ENCODE measurements around the gene NOXRED1.
A peak's percentile ranks its signal among the peaks of the same experiment; 100 is the strongest.
"Not testable (repeated sequence)": the region's sequence is repeated elsewhere in the genome, so short reads cannot be mapped to it uniquely, and the experiment has no call there.

The NOXRED1 gene

DNA sequence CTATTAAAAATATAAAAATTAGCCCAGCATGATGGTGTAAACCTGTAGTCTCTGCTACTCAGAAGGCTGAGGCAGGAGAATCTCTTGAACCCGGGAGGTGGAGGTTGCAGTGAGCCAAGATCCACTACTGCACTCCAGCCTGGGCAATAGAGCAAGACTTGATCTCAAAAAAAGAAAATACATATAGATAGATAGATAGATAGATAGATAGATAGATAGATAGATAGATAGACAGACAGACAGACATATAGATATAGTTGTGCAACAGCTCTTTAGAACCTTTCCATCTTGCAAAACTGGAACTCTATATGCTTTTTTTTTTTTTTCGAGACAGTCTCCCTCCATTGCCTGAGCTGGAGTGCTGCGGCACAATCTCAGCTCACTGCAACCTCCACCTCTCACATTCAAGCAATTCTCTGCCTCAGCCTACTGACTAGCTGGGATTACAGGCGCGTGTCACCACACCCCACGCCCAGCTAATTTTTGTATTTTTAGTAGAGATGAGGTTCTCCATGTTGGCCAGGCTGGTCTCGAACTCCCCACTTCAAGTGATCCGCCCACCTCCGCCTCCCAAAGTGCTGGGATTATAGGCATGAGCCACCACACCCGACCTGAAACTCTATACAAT is 7.8 kb downstream of the NOXRED1 start:
- H3K4me3 ChIP-seq, H3K27ac ChIP-seq: not testable (repeated sequence)

DNA sequence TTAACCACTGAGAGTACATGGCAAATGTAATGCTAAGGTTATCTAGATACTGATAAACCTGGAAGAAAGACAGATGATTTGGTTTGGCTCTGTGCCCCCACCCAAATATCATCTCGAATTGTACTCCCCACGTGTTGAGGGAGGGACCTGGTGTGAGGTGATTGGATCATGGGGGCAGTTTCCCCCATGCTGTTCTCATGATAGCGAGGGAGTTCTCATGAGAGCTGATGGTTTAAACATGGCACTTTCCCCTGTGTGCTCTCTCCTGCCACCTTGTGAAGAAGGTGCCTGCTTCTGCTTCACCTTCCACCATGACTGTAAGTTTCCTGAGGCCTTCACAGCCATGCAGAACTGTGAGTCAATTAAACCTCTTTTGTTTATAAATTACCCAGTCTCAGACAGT is 14.2 kb downstream of the NOXRED1 start:
- Histone ChIP-seq H3K4me3 (no peak overlapping the region), H3K27ac (no peak overlapping the region)

DNA sequence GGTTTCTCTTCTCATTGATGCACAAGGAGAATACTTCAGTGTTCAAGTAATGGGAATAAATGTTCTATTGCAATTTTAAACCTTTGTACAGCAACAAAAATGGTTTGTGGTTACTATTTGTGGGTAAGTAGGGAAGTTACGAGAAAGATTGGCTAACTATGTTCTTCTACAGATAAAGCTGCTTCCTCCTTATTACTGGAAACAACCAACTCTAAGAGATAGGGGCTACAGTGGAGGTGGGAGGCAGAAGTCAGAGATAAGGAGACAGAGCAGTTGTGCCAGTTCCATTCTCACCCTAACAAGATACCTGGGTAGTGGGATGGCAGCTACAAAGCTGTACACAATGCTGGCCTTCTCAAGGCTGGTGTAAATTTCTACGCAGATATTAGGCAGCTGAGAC is 16.2 kb downstream of the NOXRED1 start:
- H3K4me3 ChIP-seq, result no peak overlapping the region
- peak overlapping the region in 1 of 21 experiments; percentile 27 for H3K27ac ChIP-seq

DNA sequence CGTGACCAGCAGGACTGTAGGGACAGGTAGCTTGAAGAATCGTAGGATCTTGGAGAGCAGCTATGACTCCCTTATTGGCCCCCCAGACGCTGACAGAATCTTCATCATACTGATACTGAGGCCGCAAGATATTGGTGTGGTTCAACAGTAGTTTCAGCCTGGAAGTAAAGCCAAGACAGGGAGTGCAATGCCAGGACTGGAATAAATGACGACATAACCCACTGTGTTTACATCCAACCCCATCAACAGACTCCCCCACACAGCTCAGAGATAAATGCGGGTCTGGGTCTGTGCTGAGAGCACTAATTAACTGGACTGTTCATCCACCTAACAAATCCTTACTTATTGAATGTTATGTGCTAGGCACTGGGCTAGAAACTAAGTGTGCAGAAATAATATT is 16.6 kb downstream of the NOXRED1 start:
- H3K27ac ChIP-seq, result no peak overlapping the region
- H3K4me3 ChIP-seq, result no peak overlapping the region

DNA sequence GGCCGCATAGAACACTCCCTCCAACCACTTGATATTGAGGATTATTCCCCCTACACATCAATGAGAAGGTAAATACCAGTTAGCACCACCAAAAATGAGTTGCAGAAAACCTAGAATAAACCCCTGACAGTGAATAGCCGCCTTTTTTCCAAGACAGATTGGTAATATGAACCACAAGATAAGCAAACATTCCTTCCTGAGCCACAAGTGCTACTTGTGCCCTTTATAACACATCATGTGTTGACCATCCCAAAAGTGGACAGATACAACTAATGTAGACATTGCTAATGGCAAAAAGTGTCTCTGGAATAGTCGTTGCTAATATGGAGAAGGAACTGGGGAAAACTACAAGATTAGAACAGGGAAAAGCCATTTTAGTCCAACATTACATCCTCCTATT is 17.2 kb downstream of the NOXRED1 start:
- H3K27ac ChIP-seq, result no peak overlapping the region
- no peak overlapping the region for H3K4me3 ChIP-seq

DNA sequence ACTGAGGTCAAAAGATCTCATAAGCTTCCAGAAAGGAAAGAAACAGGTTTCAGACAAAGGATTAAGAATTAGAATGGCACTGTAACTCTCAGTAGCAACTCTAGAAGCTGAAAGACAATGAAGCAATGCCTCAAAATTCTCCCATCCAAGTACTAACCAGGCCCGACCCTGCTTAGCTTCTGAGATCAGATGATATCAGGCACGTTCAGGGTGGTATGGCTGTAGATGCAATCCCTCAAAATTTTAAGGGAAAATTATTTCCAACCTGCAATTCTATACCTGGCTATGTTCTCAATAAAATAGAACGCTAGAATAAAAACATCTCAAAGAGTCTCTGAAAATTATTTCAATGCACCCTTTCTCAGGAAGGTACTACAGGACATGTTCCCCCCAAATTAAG is 19.6 kb downstream of the NOXRED1 start:
- H3K27ac ChIP-seq, result no peak overlapping the region
- H3K4me3 ChIP-seq, result no peak overlapping the region

DNA sequence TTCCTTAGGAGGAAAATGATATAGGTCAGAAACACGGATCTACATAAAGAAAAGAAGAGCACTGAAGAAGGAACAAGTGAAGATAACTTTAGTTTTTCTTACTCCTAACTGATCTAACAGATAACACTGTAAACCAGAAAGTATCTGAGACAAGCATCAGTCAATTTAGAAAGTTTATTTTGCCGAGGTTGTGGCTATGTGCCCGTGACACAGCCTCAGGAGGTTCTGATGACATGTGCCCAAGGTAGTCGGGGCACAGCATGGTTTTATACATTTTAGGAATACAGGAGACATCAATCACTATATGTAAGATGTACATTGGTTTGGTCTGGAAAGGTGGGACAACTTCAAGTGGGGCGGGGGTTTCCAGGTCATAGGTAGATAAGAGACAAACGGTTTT is 23.1 kb downstream of the NOXRED1 start:
- Histone ChIP-seq H3K4me3 (no peak overlapping the region), H3K27ac (no peak overlapping the region)

DNA sequence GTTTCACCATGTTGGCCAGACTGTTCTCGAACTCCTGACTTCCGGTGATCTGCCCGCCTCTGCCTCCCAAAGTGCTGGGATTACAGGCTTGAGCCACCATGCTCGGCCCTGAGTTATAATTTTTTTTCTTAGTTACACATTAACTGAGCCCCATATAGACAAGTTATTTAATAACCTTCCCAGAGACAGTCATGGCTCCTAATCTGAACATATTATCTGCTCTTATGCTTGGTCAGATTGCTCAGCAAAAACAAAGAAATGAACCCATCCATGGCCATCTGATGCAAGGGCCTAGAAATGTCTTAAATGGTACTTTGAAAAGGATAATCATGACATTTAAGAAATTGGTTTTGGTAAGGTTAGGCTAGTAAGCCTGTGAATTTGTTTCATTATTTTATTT is 33.1 kb downstream of the NOXRED1 start:
- no peak overlapping the region for H3K27ac ChIP-seq
- no peak overlapping the region for H3K4me3 ChIP-seq

DNA sequence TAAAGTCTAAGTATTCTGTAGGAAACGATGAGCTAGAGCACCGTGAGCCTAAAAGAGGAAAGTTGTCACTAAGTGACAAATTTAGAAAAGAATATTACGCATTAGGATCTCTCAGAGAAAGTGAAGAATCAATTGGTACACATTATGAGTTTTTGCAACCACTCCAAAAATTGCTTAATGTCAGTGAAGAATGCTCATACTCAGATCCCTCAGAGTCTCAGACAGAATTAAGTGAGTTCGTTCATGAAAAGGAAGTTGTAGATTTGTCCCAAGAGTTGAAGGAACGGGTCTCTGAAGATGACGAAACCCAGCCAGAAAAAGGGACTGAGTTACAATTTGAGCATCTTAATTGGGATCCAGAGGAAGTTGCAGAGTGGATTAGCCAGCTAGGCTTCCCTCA is 44.6 kb downstream of the NOXRED1 start:
- Histone ChIP-seq H3K4me3 (no peak overlapping the region), H3K27ac (no peak overlapping the region)

DNA sequence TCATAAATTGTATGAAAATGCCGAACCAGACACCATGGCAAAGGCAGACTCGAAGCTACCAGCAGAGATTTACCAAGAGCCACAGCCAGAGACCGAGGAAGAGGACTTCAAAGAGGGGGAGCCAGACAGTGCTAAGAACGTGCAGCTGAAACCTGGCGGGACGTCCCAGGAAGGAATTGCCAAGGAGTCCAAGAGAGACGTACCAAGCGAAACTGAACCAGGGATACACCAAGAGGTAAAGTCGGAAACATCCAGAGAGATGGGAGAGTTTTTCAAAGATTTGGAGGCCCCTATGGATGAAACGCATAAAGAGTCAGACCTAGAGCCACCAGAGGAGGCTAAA is 45.9 kb downstream of the NOXRED1 start:
- Histone ChIP-seq H3K4me3 (peak overlapping the region; percentile 67 to 91 (median 79)), H3K27ac (peak overlapping the region in 12 of 21 experiments; percentile 78 to 94 (median 90))

DNA sequence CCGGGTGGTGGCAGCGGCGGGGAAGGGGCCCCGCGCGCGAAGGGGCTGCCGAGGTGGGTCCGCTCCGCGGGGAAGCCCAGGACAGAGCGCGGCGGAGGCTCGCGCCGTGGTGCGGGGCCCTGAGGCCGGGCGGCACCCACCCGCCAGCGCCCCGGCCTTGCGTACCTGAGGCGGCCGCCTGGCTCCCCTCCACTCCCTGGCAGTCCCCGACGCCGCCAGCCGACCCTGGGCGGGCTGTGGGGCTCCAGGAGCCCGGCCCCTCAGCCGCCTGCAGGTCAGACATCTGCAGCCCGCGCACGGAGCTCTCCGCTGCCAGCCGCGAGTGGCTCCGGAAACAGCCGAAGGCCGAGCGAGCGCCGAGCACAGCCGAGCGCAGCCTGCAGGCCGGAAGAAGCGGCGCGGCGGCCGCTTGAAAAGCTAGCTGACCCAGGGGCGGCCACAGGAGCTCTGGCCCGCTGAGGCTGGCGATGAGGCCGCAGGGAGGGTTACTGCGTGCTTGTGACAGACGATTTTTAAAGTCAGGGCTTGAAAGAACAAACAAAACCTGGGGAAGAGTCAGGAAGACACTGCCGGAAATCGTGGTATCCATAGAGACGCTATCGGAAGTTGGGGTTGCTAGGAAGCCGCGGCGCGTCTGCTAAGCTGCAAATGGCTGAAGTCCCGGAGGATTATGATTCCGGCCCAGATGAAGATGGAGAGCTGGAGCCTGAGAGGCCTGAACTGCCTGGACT is 46.4 kb downstream of the NOXRED1 start, which contains the start of the genes SAMD15 and TMED8:
Gene SAMD15 (plus strand): TSS at position 609 of the 731 bp plus-strand sequence. CDS start 40 bp downstream, at position 649.
Gene TMED8 (minus strand): TSS at position 324 of the 731 bp plus-strand sequence. CDS start 41 bp downstream, at position 283.
- H3K27ac ChIP-seq, result peak within 1 kb of the TSS; percentile 42 to 94 (median 84)
- H3K4me3 ChIP-seq, result peak within 1 kb of the TSS; percentile 67 to 91 (median 79)

DNA sequence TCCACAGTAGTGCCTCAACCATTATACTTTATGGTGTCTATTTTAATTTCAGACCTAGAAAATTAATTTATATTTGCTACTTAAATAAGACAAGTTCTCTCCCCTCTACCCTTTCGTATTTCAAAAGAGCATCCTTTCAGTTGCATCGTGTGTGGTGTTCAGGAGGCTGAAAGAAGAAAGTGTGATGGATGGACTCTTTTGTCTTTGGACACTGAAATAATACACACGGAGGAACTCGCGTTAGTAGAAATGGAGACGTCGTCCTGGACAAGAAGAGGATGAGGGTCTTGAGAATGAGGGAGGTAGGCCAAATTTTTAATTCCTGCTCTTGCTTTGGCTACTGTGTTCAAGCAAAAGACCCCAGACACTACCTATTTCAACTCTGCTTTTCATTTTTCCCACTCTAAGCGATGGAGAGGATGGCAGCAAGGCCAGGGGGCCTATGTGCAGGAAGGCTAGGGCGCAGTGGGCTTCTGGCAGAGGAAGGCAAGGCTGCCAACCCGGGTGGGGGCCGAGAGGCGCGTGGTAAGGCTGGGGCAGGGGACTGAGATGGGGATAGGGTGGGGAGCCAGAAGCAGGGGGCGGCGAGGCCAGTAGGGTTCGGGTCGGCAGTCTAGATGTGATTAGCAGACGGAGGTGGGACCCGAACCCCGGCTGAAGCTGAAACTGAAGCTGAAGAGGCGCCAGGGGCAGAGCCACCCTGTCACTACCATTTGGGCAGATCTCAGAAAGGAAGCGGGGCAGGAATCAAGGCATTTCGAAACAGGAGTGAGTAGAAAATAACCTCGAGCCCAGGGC is 47.2 kb downstream of the NOXRED1 start:
- H3K27ac ChIP-seq, result peak overlapping the region; percentile 42 to 94 (median 84)
- H3K4me3 ChIP-seq, result peak overlapping the region; percentile 67 to 91 (median 79)

DNA sequence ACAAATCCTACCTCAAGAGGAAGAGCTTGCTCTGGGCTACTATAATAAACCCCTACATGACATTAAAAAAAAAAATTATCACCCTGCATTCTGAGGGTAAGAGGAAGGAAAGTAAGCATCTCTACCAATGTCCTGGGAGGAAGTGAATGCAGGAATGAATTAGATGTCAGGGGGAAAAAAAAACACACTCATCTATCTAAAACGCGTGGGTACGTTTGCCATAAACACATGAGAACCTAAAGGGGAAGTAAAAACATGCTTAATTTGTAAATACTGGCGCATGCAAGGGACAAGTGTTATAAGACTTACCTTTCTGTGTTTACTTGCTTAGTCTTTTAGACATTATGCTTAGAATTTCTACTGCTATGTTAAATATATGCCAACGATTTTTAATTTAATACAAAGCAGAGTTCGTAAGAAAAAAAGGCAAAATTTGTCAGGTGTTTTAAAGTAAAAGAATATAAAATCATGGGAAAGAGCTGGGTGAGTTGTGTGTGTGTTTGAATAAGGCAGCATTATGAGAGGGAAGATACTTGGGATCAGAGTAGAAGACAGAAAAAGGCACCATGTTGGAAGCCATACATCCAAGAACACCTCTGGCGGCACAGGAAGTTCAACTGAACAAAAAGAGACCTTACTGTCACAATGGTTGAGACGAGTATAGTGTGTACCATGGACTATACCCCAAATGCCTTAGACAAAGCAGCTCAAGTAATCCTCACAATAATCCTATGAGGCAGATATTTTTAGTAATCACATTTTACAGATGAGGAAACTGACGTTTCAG is 48.0 kb downstream of the NOXRED1 start:
- H3K4me3 ChIP-seq, result peak overlapping the region in 2 of 7 experiments; percentile 89 to 91
- H3K27ac ChIP-seq, result peak overlapping the region in 1 of 21 experiments; percentile 92

DNA sequence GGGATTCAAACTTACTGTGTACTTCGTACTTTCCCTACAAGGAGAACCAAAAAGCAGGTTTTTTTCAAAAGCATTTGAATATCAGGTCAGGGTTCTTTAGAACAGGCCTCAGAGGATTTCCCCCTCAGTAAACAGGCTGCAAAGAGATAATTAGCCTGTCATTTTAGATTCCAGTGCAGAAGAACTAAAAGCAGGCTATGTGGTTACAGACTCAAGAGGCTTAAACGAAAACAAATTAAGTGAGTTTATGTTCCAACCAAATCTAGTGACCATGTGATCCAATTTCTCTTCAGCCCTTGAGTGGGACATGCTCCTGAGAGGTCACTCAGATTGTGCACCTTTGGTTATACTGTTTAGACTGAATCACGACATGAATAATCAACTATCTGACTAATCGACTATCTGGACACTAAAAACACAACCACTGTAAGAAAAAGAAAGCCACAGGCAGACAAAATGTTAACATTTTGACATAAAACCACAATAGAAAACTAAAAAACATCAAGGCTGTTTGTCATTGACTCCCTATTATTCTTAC is 51.0 kb downstream of the NOXRED1 start:
- Histone ChIP-seq H3K4me3 (no peak overlapping the region), H3K27ac (peak overlapping the region in 3 of 21 experiments; percentile 1 to 24 (median 9))

DNA sequence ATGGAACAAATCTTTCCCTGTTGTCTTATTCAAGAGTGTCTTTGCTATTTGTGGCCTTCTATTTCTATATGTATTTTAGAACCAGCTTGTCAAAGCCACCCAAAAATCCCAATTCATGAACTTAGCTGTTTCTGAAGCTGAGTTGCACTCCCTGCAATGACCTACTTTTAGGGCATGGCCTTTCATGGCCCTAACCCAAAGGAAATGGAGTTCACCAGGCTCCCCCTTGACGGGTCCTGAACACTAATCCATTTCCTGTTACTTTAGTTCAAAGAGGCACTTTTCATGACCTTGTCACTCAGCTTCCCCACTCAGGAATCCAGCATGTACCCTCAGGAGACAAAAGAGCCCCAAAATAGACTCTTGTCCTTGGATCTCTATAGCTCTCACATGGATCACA is 54.0 kb downstream of the NOXRED1 start:
- no peak overlapping the region for H3K4me3 ChIP-seq
- H3K27ac ChIP-seq, result no peak overlapping the region

DNA sequence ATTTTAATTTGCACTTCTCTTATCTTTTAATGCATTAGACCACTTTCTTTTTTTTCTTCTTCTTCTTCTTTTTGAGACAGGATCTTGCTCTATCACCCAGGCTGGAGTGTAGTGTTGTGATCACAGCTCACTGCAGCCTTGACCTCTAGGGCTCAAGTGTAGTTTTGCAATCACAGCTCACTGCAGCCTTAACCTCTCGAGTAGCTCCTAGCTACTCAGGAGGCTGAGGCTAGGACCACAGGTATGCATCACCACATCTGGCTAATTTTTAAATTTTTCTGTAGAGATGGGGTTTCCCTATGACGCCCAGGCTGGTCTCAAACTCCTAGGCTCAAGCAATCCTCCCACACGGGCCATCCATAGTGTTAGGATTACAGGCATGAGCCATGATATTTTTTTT is 59.2 kb downstream of the NOXRED1 start:
- H3K27ac ChIP-seq, result no peak overlapping the region
- no peak overlapping the region for H3K4me3 ChIP-seq

DNA sequence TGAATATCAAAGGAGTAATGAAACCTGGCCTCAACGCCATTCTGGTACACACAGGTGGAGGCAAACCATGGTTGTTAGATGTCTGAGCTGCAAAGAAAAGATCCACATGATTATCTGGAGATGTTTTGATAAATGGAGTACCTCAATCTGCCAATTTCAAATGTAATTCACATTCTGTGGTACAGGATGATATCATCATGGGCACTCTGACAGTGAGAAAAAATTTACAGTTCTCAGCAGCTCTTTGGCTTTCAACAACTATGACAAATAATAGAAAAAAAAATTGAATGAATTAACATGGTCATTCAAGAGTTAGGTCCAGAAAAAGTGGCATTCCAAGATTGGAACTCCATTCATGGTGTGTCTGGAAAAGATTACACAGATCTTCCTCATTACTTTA is 63.7 kb downstream of the NOXRED1 start:
- Histone ChIP-seq H3K4me3 (no peak overlapping the region), H3K27ac (no peak overlapping the region)

DNA sequence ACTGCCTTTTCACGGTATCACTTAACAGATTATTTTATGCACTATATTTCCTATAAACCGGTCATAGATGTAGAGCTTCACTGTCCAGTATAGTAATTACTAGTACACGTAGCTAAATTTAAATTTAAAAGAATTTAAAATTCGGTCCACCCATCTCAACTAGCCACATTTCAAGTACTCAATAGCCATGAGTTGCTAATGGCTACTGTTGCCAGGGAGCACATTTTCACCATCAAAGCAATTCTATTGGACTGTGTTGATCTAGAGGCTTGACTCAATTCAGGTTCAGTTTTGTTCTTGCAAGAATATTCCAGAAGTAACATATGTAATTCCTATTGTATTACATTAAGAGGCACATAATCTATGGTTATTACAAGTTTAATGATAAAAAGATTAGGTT is 66.4 kb downstream of the NOXRED1 start:
- no peak overlapping the region for H3K4me3 ChIP-seq

DNA sequence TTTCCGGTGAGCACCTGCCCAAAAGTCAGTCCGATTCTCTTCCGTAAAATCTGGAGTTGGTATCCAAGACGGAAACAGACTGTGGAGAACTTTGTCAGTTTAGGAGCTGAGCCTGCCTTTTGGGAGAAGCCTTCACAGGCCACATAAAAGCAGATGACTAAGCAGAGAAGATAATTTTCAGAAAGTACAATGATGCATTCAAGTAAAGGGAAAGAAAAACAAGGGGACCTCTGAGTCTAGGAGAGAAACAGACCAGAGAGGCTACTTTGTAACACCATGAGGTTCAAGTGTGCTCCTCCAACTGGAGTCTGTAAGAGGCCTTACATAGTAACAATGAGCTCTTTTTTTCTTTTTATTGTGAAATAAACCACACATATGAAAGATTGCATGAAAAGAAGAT is 67.5 kb downstream of the NOXRED1 start:
- Histone ChIP-seq H3K27ac (no peak overlapping the region), H3K4me3 (no peak overlapping the region)

More for the DNA sequence above, 66.4 kb downstream of the NOXRED1 start:
- no peak overlapping the region for H3K27ac ChIP-seq
